Right lobe of liver (tissue), 4 donors: ENCODE measurements around the gene ETFB.

ENCODE experiments used
- CTCF ChIP-seq, 4 donors: fragments of 200-600 bp in 3 of 4; fragments of 450-650 bp in 1 of 4; IDR thresholded peaks; one replicate each; pipeline versions ENCODE4 v1.5.1 to v1.8.0; 2016 to 2022; ENCODE audit warnings: antibody characterized with exemption in 4 of 4, mild to moderate bottlenecking in 2 of 4
- POLR2A ChIP-seq: fragments of 450-650 bp; IDR thresholded peaks from one replicate; pipeline ENCODE4 v1.6.1; 2017; ENCODE audit warnings: antibody characterized with exemption, mild to moderate bottlenecking
- donor health status: DM: no; HTN: no; CAD: no.
- donor health status: DM: no; HTN: no; CAD: no.
- donor health status: DM: no; HTN: yes; CAD: no.

- TF ChIP-seq POLR2A (no peak), CTCF (IDR thresholded peaks at IDR 0.05) (no peak)
Observed at GRCh38 chr19:51370230-51370629, 4.0 kb upstream of the ETFB start.
